GM21515 (cell line): ENCODE results near the gene SEPTIN2.
A peak's percentile ranks its signal among the peaks of the same experiment; 100 is the strongest.
"Not testable (repeated sequence)": the region's sequence is repeated elsewhere in the genome, so short reads cannot be mapped to it uniquely, and the experiment has no call there.

Experiments used
- ATAC-seq: cut with Tn5 transposase; IDR thresholded peaks from one replicate; pipeline ENCODE4 v1.9.1; 2021; ENCODE audit not compliant: unreplicated experiment

The SEPTIN2 gene

DNA sequence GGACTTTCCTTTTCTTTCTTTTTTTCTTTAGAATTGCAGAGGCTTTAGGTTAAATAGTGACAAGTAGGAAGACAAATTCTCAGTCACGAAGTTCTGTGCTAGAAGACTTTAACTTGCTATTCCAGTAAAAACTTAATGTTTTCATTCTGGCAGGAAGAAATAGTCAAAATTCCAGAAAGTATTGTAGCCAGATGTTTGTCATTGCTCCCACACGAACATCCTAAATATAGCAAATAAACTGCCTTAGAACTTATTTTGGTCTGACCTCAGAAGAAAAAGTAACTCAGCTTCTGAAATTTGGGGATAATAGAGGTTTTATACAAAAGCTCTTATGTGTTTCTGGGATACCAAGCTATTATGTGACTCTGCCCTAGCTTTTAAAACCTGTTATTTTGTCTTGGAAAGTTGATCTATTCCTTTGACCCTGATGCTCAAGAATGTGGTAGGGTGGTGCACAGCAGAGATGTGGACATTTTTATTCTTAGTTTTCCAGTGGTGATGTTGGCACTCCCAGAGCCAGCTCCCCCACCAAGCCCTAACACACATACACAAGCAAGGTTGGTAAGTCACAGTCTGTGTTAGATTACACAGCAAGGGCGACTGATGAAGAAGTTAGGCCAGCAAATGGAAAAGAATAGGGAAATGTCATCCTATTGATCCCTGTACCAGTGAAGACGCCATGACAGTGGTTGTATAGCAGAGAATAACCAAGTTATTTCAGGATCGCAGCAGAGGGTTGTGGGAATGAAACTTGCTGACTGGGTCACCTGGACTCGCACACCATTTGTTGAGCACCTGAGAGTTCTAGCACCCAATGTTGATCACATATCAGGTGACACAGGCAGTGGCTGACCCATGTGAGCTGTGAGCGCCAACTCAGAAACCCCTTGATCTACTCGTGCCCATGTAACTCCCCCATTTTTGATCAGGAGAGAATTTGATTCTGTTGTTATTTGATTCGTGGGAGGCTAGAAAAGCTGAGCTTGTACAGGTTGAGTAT, 64.1 kb downstream of the SEPTIN2 start:
- ATAC-seq = no peak

DNA sequence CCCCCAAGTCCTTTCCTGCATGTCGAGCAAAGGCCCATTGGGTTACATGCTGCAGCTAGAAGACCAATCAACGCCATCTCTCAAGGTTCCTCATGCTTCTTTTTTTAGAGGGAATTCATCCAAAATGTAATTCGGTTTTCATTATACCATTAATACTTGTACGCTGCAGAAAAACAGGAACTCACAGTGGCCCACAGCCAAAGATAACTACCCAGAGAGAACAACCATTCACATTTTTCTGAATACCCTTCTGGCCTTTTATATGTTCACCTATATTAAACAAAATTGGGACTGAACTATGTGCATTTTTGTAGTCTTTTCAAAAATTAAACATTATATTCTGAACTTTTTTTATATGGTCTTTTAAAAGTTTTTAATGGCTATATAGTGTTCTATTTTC, 66.1 kb downstream of the SEPTIN2 start:
- ATAC-seq = no peak

DNA sequence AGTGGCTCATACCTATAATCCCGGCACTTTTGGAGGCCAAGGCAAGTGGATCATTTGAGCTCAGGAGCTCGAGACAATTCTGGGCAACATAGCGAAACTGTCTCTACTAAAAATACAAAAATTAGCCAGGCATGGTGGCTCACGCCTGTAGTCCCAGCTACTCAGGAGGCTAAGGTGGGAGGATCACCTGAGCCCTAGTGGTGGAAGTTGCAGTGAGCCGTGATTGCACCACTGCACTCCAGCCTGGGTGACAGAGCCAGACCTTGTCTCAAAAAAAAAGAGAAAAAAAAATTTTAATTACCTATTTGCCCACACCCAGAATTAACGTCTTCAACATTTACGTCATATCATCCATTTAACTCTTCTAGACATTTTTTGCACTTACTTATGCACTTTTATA, 69.7 kb downstream of the SEPTIN2 start:
- not testable (repeated sequence) for ATAC-seq

GRCh38 chr2:241386519-241386918, 70.8 kb downstream of the SEPTIN2 start:
- no peak for ATAC-seq

- no peak for ATAC-seq
Measured at GRCh38 chr2:241389697-241390096, 74.0 kb downstream of the SEPTIN2 start.

DNA sequence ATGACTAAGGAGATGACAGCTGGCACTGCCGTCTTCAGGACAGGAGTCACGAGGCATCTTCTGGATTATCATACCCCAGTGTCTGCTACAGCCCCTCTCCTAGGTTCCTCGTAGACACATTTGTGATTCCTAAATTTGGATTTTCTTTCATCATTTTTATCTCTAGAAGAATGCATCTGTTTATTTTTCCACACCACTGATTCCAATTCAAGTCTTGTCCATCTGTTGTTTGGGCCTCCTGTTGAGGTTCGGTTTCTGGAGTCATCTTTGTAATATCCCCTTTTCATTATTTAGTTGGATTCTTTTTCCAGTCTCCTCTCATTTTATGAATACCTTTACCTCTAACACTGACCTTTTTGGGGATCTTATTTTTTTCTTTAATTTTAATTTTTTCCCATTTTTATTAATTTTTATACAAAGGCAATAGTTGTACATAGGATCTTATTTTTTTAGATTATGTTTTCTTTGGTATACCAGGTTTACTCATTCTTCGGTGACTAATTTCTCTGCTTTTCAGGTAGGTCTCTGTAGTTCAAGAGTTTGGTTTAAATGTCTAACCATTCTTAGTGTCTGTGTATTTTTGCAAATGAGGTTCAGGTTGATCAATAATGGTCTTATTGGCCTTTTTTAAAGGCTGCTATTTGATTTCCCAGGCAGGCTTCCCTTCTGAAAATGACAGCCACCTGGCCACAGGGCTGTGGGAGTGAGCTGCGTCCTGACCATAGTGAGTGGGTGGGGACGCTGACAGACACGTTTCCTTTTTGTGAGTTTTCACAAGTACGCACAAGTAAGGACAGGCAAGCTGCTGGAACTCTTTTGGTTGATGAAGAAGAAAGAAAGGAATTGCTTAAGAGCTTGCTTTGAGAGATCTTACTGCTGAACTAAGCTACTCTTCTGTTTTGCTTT, 74.8 kb downstream of the SEPTIN2 start:
- peak; percentile 60 for ATAC-seq

DNA sequence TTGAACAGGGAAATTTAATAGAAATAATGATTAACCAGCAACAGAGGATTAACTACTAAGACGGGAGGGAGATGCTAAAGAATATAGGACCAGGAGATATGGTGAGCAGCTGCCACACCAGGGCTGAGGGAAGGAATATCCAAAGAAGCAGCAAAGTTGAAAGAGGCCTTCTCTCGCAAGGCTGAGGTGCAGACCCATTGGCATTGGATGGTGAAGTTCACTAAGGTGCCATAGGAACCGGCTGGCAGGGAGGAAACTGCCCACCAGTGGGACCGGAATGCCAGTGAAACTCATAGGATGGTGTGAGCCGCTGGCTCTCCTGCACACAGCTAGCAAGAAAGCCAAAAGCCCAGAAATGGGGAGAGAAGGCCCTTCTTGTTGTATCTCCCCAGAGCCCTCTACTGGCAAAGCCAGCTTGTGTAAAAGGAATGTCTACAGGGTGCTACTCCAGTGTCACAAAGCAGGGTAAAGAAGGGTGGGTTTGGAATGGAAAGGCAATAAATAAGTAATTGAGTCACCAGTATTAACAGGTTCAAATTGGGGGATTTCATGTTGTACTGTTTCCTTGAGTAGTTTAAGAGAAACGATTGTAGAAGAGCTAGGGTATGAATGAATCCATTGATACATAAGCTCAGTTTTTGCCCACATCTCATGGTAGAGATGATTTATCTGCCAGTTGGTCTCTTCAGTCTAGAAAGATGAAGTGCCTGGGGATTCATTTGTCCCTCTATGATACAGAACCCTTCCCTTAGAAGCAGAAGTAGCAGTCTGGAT, 76.4 kb downstream of the SEPTIN2 start:
- ATAC-seq = no peak

DNA sequence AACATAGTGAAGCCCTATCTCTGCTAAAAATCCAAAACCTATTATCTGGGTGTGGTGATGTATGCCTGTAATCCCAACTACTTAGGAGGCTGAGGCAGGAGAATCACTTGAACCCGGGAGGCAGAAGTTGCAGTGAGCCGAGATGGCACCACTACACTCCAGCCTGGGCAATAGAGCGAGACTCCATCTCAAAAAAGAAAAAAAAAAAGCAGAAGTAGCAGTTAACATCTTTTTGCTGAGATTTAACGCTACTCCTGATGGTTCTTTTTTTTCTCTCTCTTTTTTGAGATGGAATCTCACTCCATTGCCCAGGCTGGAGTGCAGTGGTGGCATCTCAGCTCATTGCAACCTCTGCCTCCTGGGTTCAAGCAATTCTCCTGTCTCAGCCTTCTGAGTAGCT, 77.0 kb downstream of the SEPTIN2 start:
- ATAC-seq = not testable (repeated sequence)

- no peak for ATAC-seq
Measured at GRCh38 chr2:241393524-241394196, 77.9 kb downstream of the SEPTIN2 start.

DNA sequence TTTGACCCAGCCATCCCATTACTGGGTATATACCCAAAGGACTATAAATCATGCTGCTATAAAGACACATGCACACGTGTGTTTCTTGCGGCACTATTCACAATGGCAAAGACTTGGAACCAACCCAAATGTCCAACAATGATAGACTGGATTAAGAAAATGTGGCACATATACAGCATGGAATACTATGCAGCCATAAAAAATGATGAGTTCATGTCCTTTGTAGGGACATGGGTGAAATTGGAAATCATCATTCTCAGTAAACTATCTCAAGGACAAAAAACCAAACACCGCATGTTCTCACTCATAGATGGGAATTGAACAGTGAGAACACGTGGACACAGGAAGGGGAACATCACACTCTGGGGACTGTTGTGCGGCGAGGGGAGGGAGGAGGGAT, 81.1 kb downstream of the SEPTIN2 start:
- not testable (repeated sequence) for ATAC-seq

DNA sequence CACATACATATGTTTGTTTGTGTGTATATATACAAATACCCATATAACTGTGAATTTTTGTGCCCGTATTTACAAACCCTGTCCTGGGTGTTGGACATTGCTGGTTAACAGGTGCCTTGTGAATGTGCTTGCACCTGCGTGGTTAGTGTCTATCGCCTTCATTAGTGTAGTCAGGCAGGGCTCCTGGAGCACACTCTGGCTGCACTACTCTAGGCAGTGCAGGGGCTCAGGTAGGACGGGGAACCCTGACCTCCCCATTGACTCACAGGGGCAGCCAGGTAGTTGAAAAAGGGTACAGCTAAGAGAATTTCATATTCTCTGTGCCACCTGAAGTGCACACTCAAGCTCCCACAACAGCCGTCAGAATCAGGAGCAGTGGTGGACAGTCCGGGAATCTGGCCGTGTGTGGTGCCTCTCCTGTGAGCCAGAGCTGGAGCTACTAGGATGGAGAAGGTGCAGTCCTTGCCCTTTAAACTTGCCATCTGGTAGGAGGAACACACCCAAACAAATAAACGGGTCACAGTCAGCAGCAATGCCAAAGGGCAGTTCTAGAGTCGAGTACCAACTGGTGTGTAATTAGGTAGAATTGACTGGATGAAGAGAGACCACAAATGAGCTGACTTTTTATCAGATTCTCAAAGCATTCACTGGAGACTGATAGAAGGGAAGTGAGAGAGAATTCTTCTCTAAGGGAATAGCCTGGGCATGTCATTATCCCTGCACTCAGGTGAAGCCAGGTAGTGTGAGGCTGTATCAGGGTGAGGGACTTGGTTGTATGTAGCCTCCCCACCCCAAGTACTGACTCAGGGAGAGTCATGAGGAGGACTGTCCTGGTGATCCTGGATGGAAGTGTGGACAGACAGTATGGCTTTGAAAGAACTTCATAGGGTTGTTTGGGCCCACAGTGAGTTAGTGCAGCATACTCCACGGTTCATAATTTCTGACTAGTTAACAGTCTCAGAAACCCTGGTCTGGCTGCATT, 84.5 kb downstream of the SEPTIN2 start:
- no peak for ATAC-seq
